Measurements from ENCODE around the gene WDR87. TPM values are rescaled to one million over a fixed set of nuclear protein-coding genes. Genes with fewer than 3 reads are reported as not detected.

Gene WDR87
- polyA plus RNA-seq (ENCODE audit: insufficient read length in 4 of 4), result under 1 TPM in 2 of 4 donors, not detected in 2; 0.01 to 0.02 TPM

DNA sequence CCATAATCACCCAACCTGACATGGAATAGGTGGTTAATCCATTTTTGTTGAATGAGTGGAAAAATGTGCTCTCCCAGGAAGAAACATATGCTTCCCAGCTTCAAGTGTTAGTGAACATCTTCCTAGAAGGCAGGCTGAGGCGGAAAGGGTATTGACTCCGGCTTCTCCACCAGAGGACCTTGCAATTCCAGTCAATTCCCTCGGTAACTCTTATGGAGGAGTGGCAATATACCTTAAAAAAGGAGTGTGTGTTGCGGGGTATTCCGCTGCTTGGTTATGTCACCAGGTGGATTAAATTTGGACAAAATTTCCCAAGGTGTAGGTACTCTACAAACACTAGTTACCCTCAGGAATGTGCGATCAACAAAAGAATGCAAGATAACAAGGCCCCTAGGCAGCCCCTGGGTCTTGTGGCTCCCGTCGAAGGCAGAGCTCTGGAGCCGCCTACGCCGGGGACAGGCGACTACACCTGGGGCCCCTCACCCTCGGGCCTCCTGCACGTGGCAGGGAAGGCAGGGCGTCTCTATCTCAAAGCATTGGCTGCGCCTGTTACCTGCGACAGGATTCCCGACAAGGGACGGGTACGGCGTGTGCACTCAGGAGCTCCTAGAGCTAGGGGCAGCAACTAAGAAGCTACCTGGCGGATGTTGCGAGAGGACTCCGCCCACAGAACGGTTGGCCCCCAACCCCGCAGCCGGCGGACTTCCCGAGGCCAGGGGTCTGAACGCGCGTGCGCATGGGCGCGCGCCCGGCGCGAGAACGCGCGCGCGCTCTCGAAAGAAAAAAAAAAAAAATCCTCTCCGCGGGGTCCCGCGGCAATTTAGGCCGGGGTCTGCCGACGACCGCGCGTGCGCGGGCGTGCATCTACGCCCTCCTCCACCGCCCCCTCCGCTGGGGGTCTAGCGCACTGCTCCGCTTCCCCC lies at the start of gene WDR87:
TSS of gene WDR87 (minus strand) at position 649 of the 923 bp plus-strand sequence. CDS start 8,355 bp downstream, outside the sequence.
- DNase-seq (ENCODE audit: low read depth in 4 of 4, low spot score in 3 of 4), result peak in 3 of 4 donors; percentile 68 to 71 (median 70)

DNA sequence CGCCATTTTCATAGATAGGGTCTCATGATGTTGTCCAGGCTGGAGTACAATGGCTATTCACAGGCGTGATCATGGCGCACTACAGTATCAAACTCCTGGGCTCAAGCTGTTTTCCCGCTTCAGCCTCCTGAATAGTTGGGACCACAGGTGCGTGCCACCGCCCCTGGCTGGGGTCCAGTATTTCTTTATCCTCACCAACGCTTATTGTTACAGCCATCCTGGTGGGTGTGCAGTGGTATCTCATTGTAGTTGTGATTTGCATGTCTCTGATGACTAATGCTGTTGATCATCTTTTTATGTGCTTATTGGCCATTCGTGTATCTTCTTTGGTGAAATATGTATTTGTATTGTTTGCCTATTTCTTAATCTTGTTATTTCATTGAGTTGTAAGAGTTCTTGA lies 49.6 kb upstream of the WDR87 start:
- DNase-seq (ENCODE audit: low read depth in 4 of 4, low spot score in 3 of 4), result no peak

GRCh38 chr19:37954421-37954874 lies 48.1 kb upstream of the WDR87 start:
- no peak for DNase-seq (ENCODE audit: low read depth in 4 of 4, low spot score in 3 of 4)

- DNase-seq (ENCODE audit: low read depth in 4 of 4, low spot score in 3 of 4), result no peak
Measured at GRCh38 chr19:37953918-37954303, 47.5 kb upstream of the WDR87 start.

DNA sequence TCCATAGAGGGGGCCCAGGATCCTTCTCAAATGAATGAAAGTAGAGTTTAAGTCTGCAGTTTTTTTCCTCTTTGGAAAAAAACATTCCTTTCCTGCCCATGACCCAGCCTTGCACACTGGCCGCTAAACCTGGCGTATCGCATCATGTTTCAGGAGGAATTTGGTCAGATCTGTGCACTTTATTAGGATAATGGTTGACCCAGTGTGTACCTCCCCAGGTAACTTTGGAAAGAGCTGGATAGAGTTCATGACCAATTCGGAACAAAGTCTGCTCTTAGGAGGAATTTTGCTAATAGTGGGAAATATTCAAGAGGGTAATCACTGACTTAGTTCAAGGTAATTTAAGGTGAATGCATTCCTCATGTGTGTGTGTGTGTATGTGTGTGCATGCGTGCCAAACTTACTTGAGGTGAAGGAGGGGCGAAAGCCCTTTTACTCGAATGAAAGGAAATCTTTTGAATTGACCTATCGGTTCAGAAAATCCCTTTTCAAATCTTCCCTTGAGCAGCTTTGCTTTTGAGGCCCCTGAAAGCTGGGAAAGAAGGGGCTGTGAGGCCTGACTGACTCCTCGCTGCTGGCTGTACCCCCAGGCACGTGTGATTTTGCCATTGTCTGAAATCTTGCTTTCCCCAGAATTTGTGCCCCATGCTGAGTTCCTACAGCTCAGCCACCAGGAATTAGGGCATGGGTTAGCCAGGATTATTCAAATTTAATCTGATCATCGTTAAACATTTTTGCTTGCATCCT lies 47.0 kb upstream of the WDR87 start:
- DNase-seq (ENCODE audit: low read depth in 4 of 4, low spot score in 3 of 4), result peak in 1 of 4 donors; percentile 36

GRCh38 chr19:37951816-37952210 lies 45.4 kb upstream of the WDR87 start:
- DNase-seq (ENCODE audit: low read depth in 4 of 4, low spot score in 3 of 4), result no peak

DNA sequence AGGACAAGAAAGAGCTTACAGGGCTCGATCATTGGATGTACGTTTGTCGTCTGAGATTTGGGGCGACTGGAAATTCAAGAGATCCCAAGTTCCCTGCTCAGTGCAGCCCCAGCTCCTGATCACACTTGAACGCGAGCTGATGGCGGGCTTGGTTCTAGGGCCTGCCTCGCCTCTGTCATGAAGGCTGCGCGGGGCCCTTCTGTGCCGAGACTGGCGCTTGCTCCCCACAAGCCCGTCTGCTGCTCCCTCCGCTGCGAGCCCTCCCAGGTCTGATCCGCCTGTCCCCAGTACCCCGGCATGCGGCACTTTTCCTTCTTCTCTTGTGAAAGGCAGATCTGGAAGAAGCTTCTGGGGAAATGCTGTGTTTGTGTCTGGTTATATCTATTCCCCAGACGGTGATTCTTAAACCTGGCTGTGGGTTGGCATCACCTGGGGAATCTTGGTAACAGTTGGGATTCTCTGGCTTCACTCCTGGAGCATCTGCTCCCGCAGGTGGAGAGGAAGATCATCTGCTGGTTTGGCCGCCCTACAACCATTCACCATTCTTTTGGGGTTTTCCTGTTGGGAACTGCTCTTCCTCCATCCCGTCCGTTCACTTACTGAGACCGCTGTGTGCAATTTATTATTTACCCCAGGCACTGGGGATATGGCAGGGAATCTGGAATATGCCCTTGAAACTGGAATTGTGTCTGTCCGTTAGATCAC lies 44.2 kb upstream of the WDR87 start:
- no peak for DNase-seq (ENCODE audit: low read depth in 4 of 4, low spot score in 3 of 4)

GRCh38 chr19:37948362-37948761 lies 42.0 kb upstream of the WDR87 start:
- no peak for DNase-seq (ENCODE audit: low read depth in 4 of 4, low spot score in 3 of 4)

DNA sequence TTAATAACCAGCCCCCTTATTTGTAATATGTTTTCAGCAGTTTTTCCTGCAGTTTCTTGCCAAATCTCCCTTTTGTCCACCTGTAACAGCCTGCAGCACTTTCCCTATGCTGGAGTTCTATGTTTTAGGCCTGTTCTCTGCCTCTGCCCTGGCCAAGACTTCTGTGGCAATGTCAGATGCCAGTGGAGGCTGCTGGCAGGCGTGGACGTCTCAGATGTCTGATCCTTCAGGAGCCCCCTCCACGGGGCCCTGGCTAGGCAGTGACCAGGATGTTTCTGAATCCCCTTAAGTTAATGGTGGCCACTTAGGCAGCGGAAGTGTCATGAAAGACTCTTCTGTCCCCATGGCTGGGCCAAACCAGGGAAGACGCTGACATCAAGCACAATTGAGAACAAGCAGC lies 41.4 kb upstream of the WDR87 start:
- DNase-seq (ENCODE audit: low read depth in 4 of 4, low spot score in 3 of 4), result no peak

- no peak for DNase-seq (ENCODE audit: low read depth in 4 of 4, low spot score in 3 of 4)
Measured at GRCh38 chr19:37946132-37946531, 39.7 kb upstream of the WDR87 start.

- DNase-seq (ENCODE audit: low read depth in 4 of 4, low spot score in 3 of 4), result no peak
Measured at GRCh38 chr19:37943480-37943879, 37.1 kb upstream of the WDR87 start.

GRCh38 chr19:37942516-37942902 lies 36.1 kb upstream of the WDR87 start:
- DNase-seq (ENCODE audit: low read depth in 4 of 4, low spot score in 3 of 4), result no peak

DNA sequence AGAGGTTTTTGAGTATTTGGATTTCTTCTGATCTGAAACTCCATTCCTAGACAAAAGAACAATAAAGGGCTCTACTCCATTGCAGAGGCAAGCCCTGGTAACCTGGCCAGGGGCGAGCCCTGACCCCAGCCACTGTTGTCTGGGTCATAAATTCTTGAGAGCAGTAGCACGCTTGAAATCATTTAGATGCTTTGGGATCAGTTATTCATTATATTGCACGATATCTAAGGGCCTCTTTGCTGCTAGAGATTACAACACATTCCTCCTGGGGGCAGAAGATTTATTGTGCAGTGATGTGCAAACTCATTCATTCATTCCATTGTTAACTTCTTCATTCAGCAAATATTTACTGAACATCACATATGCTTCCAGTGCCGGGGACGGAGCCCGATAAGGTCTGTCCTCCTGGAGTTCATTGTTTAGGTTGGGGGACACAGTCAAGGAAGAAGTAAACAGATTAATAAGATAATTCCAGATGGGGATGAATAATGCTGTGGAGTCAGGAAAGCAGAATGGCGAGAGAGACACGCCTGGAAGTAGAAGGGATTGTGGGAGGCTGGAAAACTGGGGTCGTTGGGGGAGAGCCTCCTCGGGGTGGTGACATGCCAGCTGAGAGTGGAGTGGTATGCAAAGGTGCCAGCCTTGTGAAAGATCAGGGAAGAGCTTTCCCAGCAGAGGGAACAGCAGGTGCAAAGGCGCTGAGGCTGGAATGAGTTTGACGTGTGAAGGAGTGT lies 35.6 kb upstream of the WDR87 start:
- DNase-seq (ENCODE audit: low read depth in 4 of 4, low spot score in 3 of 4), result no peak

DNA sequence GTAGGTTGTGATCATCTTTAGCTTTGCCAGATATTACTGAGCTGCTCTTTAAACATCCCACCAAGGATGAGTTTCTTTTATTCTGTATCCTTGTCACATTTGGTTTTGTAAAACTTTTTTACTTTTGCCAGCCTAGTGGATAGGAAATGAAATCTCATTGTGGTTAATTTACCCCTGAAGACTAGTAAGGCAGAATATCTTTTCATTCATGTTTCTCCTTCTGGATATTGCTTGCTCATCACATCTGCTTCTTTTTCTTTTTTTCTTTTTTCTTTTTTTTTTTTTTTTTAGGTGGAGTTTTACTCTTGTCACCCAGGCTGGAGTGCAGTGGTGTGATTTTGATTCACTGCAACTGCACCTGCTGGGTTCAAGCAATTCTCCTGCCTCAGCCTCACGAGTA lies 32.0 kb upstream of the WDR87 start:
- DNase-seq (ENCODE audit: low read depth in 4 of 4, low spot score in 3 of 4), result no peak

- DNase-seq (ENCODE audit: low read depth in 4 of 4, low spot score in 3 of 4), result no peak
Measured at GRCh38 chr19:37936886-37937285, 30.5 kb upstream of the WDR87 start.

GRCh38 chr19:37936166-37936565 lies 29.8 kb upstream of the WDR87 start:
- DNase-seq (ENCODE audit: low read depth in 4 of 4, low spot score in 3 of 4), result no peak

DNA sequence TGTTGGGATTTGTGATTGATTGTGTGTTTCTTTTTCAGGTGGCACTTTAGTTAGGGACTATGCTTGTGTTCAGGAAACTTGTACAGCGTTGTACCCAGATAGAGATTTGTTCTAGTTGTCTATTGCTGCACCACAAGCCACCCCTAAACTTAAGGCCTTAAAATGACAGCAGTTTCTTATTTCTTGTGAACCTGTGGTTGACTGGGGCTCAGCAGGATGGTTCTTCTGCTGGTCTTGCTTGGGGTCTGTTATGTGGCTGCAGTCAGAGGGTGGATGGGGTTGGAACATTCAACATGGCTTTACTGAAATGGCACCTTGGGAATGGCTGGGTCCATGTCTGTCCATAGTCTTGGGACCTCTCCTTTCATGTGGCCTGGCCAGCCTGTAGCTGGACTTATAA lies 28.9 kb upstream of the WDR87 start:
- no peak for DNase-seq (ENCODE audit: low read depth in 4 of 4, low spot score in 3 of 4)

GRCh38 chr19:37933937-37934358 lies 27.6 kb upstream of the WDR87 start:
- DNase-seq (ENCODE audit: low read depth in 4 of 4, low spot score in 3 of 4), result peak in 1 of 4 donors; percentile 38

- DNase-seq (ENCODE audit: low read depth in 4 of 4, low spot score in 3 of 4), result no peak
Measured at GRCh38 chr19:37932985-37933936, 26.9 kb upstream of the WDR87 start.
